CD4-positive, alpha-beta T cell treated with Interleukin-2 at 100 ng/mL for 4 hours (primary cell): ENCODE measurements around the gene ACACA.

Experiments used
- DNase-seq: peaks from one replicate; pipeline ENCODE4 v3.0.0-alpha.2; 2020; ENCODE audit warnings: low spot score

ACACA gene

GRCh38 chr17:37342589-37342988 is 64.0 kb downstream of the ACACA start:
- no peak for DNase-seq

GRCh38 chr17:37340804-37341203 is 65.8 kb downstream of the ACACA start:
- no peak for DNase-seq

GRCh38 chr17:37339321-37339720 is 67.3 kb downstream of the ACACA start:
- DNase-seq = no peak

GRCh38 chr17:37338847-37339246 is 67.8 kb downstream of the ACACA start:
- DNase-seq = no peak

- no peak for DNase-seq
Measured at GRCh38 chr17:37327341-37328090, 79.1 kb downstream of the ACACA start.

- no peak for DNase-seq
Measured at GRCh38 chr17:37322826-37323561, 83.6 kb downstream of the ACACA start.

GRCh38 chr17:37322106-37322505 is 84.5 kb downstream of the ACACA start:
- no peak for DNase-seq

GRCh38 chr17:37318931-37319594 is 87.6 kb downstream of the ACACA start:
- DNase-seq = no peak

GRCh38 chr17:37317867-37318266 is 88.8 kb downstream of the ACACA start:
- DNase-seq = no peak

GRCh38 chr17:37315601-37316000 is 91.0 kb downstream of the ACACA start:
- no peak for DNase-seq

GRCh38 chr17:37312137-37312923 is 94.3 kb downstream of the ACACA start:
- DNase-seq = no peak

GRCh38 chr17:37310940-37311339 is 95.7 kb downstream of the ACACA start:
- DNase-seq = no peak

GRCh38 chr17:37309051-37309450 is 97.6 kb downstream of the ACACA start:
- no peak for DNase-seq

- no peak for DNase-seq
Measured at GRCh38 chr17:37305406-37305905, 101.2 kb downstream of the ACACA start.

GRCh38 chr17:37301288-37301687 is 105.3 kb downstream of the ACACA start:
- no peak for DNase-seq

- no peak for DNase-seq
Measured at GRCh38 chr17:37300683-37301082, 106.0 kb downstream of the ACACA start.

GRCh38 chr17:37299257-37299980 is 107.2 kb downstream of the ACACA start:
- no peak for DNase-seq

- DNase-seq = no peak
Measured at GRCh38 chr17:37295888-37296287, 110.7 kb downstream of the ACACA start.

- no peak for DNase-seq
Measured at GRCh38 chr17:37294888-37295287, 111.7 kb downstream of the ACACA start.

- no peak for DNase-seq
Measured at GRCh38 chr17:37293770-37294169, 112.9 kb downstream of the ACACA start.

GRCh38 chr17:37292429-37293139 is 114.1 kb downstream of the ACACA start:
- DNase-seq = no peak
